H1 (cell line): ENCODE measurements around the gene EPN3. TPM values are rescaled to one million over a fixed set of nuclear protein-coding genes. Genes with fewer than 3 reads are reported as not detected.
A peak's percentile ranks its signal among the peaks of the same experiment; 100 is the strongest.

Experiments
- CTCF ChIA-PET: fragments of 300-600 bp; sonication (Branson Sonifier 250); formaldehyde crosslinking; loops from one replicate; lab custom pipeline; 2021; ENCODE audit not compliant: partially characterized antibody; lab: Charles Lee
- POLR2A ChIA-PET: fragments of 300-600 bp; sonication (Branson Sonifier 250); formaldehyde crosslinking; loops from one replicate; lab custom pipeline; 2021; ENCODE audit warnings: inconsistent platforms; ENCODE audit not compliant: partially characterized antibody; lab: Charles Lee
- DNase-seq, 2 experiments: peaks; one replicate each; pipeline versions ENCODE4 v3.0.0 to v3.0.0-alpha.2; 2010 to 2022; ENCODE audit warnings: low spot score in 2 of 2, low read depth in 1 of 2, mixed read lengths in 1 of 2
- FAIRE-seq: peaks from 2 replicates; lab custom pipeline; 2011; peaks lifted over from hg19 to GRCh38; lab: Jason Lieb, UNC
- H2AFZ ChIP-seq: 2 replicates; pipeline ENCODE4 v1.8.1; 2012; ENCODE audit warnings: low read length, inconsistent platforms
- H2AK5ac ChIP-seq: 2 replicates; pipeline ENCODE4 v1.6.1; 2013; ENCODE audit warnings: low read depth, low read length
- H2BK120ac ChIP-seq: replicated peaks from 2 replicates; pipeline ENCODE3; 2013; ENCODE audit warnings: low read depth, low read length, inconsistent platforms
- H2BK12ac ChIP-seq: 2 replicates; pipeline ENCODE4 v1.6.1; 2013; ENCODE audit warnings: low read depth, low read length
- H2BK15ac ChIP-seq: 2 replicates; pipeline ENCODE4 v1.6.1; 2013; ENCODE audit warnings: low read length
- H2BK20ac ChIP-seq: 2 replicates; pipeline ENCODE4 v1.6.1; 2013; ENCODE audit warnings: low read length
- H2BK5ac ChIP-seq: 2 replicates; pipeline ENCODE4 v1.6.1; 2013; ENCODE audit warnings: low read depth, low read length
- H3K14ac ChIP-seq: 2 replicates; pipeline ENCODE4 v1.6.1; 2013; ENCODE audit warnings: inconsistent platforms; ENCODE audit not compliant: insufficient read length
- H3K18ac ChIP-seq: 2 replicates; pipeline ENCODE4 v1.6.1; 2013; ENCODE audit warnings: low read length; ENCODE audit errors: extremely low read depth
- H3K23ac ChIP-seq: 2 replicates; pipeline ENCODE4 v1.6.1; 2013; ENCODE audit warnings: inconsistent platforms; ENCODE audit not compliant: insufficient read length
- H3K23me2 ChIP-seq: 2 replicates; pipeline ENCODE4 v1.6.1; 2013; ENCODE audit warnings: low read depth, low read length
- H3K27ac ChIP-seq: 2 replicates; pipeline ENCODE4 v1.6.1; 2011; ENCODE audit warnings: low read depth, low read length, inconsistent platforms
- H3K27me3 ChIP-seq, 4 experiments: replicated peaks in 1 of 4; 1 replicate in 1 of 4; 2 replicates in 3 of 4; pipeline versions ENCODE4 v1.6.1 to v1.8.1; 2011 to 2013; ENCODE audit warnings: low read length in 3 of 4, mild to moderate bottlenecking in 3 of 4, inconsistent platforms in 2 of 4, mixed read lengths in 2 of 4, moderate library complexity in 1 of 4; ENCODE audit not compliant: control insufficient read depth in 3 of 4, insufficient read depth in 3 of 4; ENCODE audit errors: extremely low read depth in 1 of 4
- H3K36me3 ChIP-seq, 4 experiments: 2 replicates each; pipeline versions ENCODE4 v1.6.1 to v1.8.1; 2011 to 2013; ENCODE audit warnings: mild to moderate bottlenecking in 4 of 4, low read length in 3 of 4, moderate library complexity in 2 of 4, control low read depth in 1 of 4, inconsistent platforms in 1 of 4; ENCODE audit not compliant: insufficient read depth in 4 of 4, control insufficient read depth in 2 of 4
- H3K4ac ChIP-seq: replicated peaks from 2 replicates; pipeline ENCODE3; 2013; ENCODE audit warnings: low read length, low read depth, mixed read lengths, inconsistent platforms; ENCODE audit not compliant: insufficient read length
- H3K4me1 ChIP-seq, 4 experiments: replicated peaks in 1 of 4; 1 replicate in 1 of 4; 2 replicates in 3 of 4; pipeline versions ENCODE4 v1.6.1 to v1.8.1; 2011 to 2013; ENCODE audit warnings: low read length in 3 of 4, inconsistent platforms in 2 of 4, mixed read lengths in 1 of 4; ENCODE audit not compliant: insufficient read depth in 4 of 4, control insufficient read depth in 3 of 4
- H3K4me2 ChIP-seq, 2 experiments: 2 replicates each; pipeline versions ENCODE4 v1.6.1 to v1.8.1; 2011 to 2013; ENCODE audit warnings: low read depth in 2 of 2, low read length in 2 of 2, control low read depth in 1 of 2, inconsistent platforms in 1 of 2, mild to moderate bottlenecking in 1 of 2; ENCODE audit not compliant: insufficient read depth in 1 of 2
- H3K4me3 ChIP-seq, 4 experiments: fragments of 200-600, 300-600 bp in 1 of 4; sonication (generic), shearing (Covaris generic), sonication (Bioruptor Twin) in 1 of 4; 2 replicates each; pipeline versions ENCODE4 v1.5.1 to v1.8.1; 2011 to 2016; ENCODE audit warnings: low read length in 4 of 4, low read depth in 3 of 4, control low read depth in 2 of 4, inconsistent platforms in 2 of 4, mild to moderate bottlenecking in 2 of 4, mixed read lengths in 1 of 4, moderate library complexity in 1 of 4; ENCODE audit not compliant: insufficient read depth in 2 of 4; ENCODE audit errors: extremely low read depth in 1 of 4
- H3K56ac ChIP-seq: replicated peaks from 2 replicates; pipeline ENCODE3; 2013; ENCODE audit warnings: low read depth, mild to moderate bottlenecking, mixed read lengths, low read length, inconsistent platforms; ENCODE audit not compliant: insufficient read length
- H3K79me1 ChIP-seq: 2 replicates; pipeline ENCODE4 v1.6.1; 2013; ENCODE audit warnings: low read depth, low read length, control low read depth
- H3K79me2 ChIP-seq, 2 experiments: 2 replicates each; pipeline versions ENCODE4 v1.6.1 to v1.8.1; 2012 to 2013; ENCODE audit warnings: low read length in 2 of 2, mild to moderate bottlenecking in 2 of 2, inconsistent platforms in 1 of 2; ENCODE audit not compliant: insufficient read depth in 2 of 2, control insufficient read depth in 1 of 2
- H3K9ac ChIP-seq, 4 experiments: replicated peaks in 1 of 4; 1 replicate in 1 of 4; 2 replicates in 3 of 4; pipeline versions ENCODE4 v1.6.1 to v1.8.1; 2011 to 2013; ENCODE audit warnings: low read depth in 3 of 4, low read length in 3 of 4, control low read depth in 2 of 4, mild to moderate bottlenecking in 2 of 4, moderate library complexity in 2 of 4, inconsistent platforms in 1 of 4; ENCODE audit errors: extremely low read depth in 1 of 4
- H3K9me3 ChIP-seq, 2 experiments: 2 replicates each; pipeline versions ENCODE4 v1.6.1 to v1.8.1; 2012 to 2013; ENCODE audit warnings: mild to moderate bottlenecking in 2 of 2, moderate library complexity in 2 of 2, control low read depth in 1 of 2, inconsistent platforms in 1 of 2, low read depth in 1 of 2, low read length in 1 of 2, mixed read lengths in 1 of 2; ENCODE audit not compliant: insufficient read depth in 2 of 2
- H4K20me1 ChIP-seq, 2 experiments: replicated peaks in 1 of 2; 2 replicates each; pipeline versions ENCODE3 to v1.8.1; 2011 to 2013; ENCODE audit warnings: inconsistent platforms in 2 of 2, low read length in 2 of 2, mild to moderate bottlenecking in 1 of 2; ENCODE audit not compliant: insufficient read depth in 2 of 2, control insufficient read depth in 1 of 2
- H4K5ac ChIP-seq: 2 replicates; pipeline ENCODE4 v1.6.1; 2013; ENCODE audit warnings: low read length, low read depth, mixed read lengths, inconsistent platforms; ENCODE audit not compliant: insufficient read length
- H4K8ac ChIP-seq: 2 replicates; pipeline ENCODE4 v1.8.0; 2013; ENCODE audit warnings: mild to moderate bottlenecking, moderate library complexity, low read length, inconsistent platforms; ENCODE audit not compliant: insufficient read depth; ENCODE audit errors: extremely low read depth
- H4K91ac ChIP-seq: replicated peaks from 2 replicates; pipeline ENCODE3; 2013; ENCODE audit warnings: low read length, mixed read lengths, inconsistent platforms; ENCODE audit not compliant: insufficient read length
- ASH2L ChIP-seq: fragments of 200-600, 300-600 bp; sonication (generic); IDR thresholded peaks from one replicate; pipeline ENCODE4 v1.7.1; 2017; ENCODE audit warnings: low read length
- ATF3 ChIP-seq: IDR thresholded peaks from 2 replicates; pipeline ENCODE4 v1.6.1; 2011; ENCODE audit warnings: low read depth, mild to moderate bottlenecking, low read length; ENCODE audit not compliant: insufficient read depth
- BACH1 ChIP-seq: IDR thresholded peaks from 2 replicates; pipeline ENCODE4 v1.6.1; 2012; ENCODE audit warnings: low read length, improper control_type of control experiment
- CEBPB ChIP-seq: IDR thresholded peaks from 2 replicates; pipeline ENCODE4 v1.6.1; 2012; ENCODE audit warnings: low read depth, low read length
- CHD2 ChIP-seq: IDR thresholded peaks from 2 replicates; pipeline ENCODE4 v1.6.1; 2012; ENCODE audit warnings: low read length, improper control_type of control experiment
- CTBP2 ChIP-seq: IDR thresholded peaks from 2 replicates; pipeline ENCODE4 v1.7.0; 2011; ENCODE audit warnings: borderline replicate concordance, mild to moderate bottlenecking, moderate library complexity, mixed read lengths, low read length; ENCODE audit not compliant: insufficient read depth, insufficient read length
- HDAC6 ChIP-seq: IDR thresholded peaks from one replicate; pipeline ENCODE4 v1.7.1; 2012; ENCODE audit warnings: low read depth, mild to moderate bottlenecking, inconsistent platforms, low read length, moderate library complexity
- KDM1A ChIP-seq: fragments of 200-600, 300-600 bp; sonication (generic); IDR thresholded peaks from 2 replicates; pipeline ENCODE4 v1.7.1; 2016; ENCODE audit warnings: mild to moderate bottlenecking, low read length, borderline replicate concordance
- RFX5 ChIP-seq: IDR thresholded peaks from 2 replicates; pipeline ENCODE4 v1.6.1; 2011; ENCODE audit warnings: low read depth, low read length, improper control_type of control experiment, borderline replicate concordance
- SAP30 ChIP-seq: fragments of 300-600 bp; sonication (generic); IDR thresholded peaks from 2 replicates; pipeline ENCODE4 v1.7.1; 2012; ENCODE audit warnings: low read length, moderate library complexity, mild to moderate bottlenecking, inconsistent platforms; ENCODE audit not compliant: insufficient read depth, insufficient replicate concordance
- SUZ12 ChIP-seq: fragments of 200-600 bp; sonication (generic); IDR thresholded peaks from 2 replicates; pipeline ENCODE4 v1.6.1; 2012; ENCODE audit warnings: mild to moderate bottlenecking, inconsistent platforms, low read length, moderate library complexity, mixed read lengths
- YY1 ChIP-seq: IDR thresholded peaks from 2 replicates; pipeline ENCODE4 v1.6.1; 2011; ENCODE audit warnings: low read depth, mild to moderate bottlenecking, low read length
- WGBS, 2 experiments: shearing (Covaris generic) in 1 of 2; methylation state at CpG; one replicate each; pipeline versions ENCODE4 v1.1.6 to v1.1.7; 2013 to 2015; ENCODE audit warnings: low lambda C conversion rate in 2 of 2, mixed read lengths in 2 of 2, inconsistent platforms in 1 of 2, low coverage in 1 of 2, missing lambda C conversion rate in 1 of 2; ENCODE audit not compliant: insufficient replicate concordance in 2 of 2, insufficient coverage in 1 of 2, insufficient read length in 1 of 2; ENCODE audit errors: extremely low coverage in 1 of 2, missing lambda C conversion rate in 1 of 2; 5-methylcytosine and 5-hydroxymethylcytosine counted together
- polyA plus RNA-seq, 7 experiments: library from polyadenylated mRNA; depleted of rRNA in 3 of 7; stranded (reverse) in 5 of 7; unstranded in 2 of 7; fragments of >200 nt in 5 of 7; fragments of 200-250 nt in 2 of 7; gene quantifications; 1 replicate in 5 of 7; 2 replicates in 1 of 7; 4 replicates in 1 of 7; pipeline versions ENCODE4 v1.2.1 to v1.2.3, GENCODE V29; 2011 to 2013; ENCODE audit warnings: missing spikeins in 2 of 7, mixed read lengths in 2 of 7
- total RNA-seq: library from RNA; stranded (reverse); fragmentation: NEBNext Ultra II Directional; extraction: Animal tissue kit (Norgen Biotek cat#: 25700); gene quantifications from 2 replicates; pipeline ENCODE4 v1.2.1, GENCODE V29; 2021

Gene EPN3
- total and polyA plus RNA-seq, 2 of the 8 experiments (the other 6 are each of a cell fraction or from before 2014, with no cell fraction given), result 6.7 to 7.9 TPM

GRCh38 chr17:50570528-50570927 is 38.0 kb downstream of the EPN3 start:
- Histone ChIP-seq H3K56ac (no peak overlapping the region), H2BK20ac (no peak overlapping the region; the same call in 1 of the 2 replicates), H2BK15ac (no peak overlapping the region), H3K4me2 (no peak overlapping the region; a peak in 1 of 4 replicates), H3K27ac (no peak overlapping the region), H3K79me2 (no peaks in the 10 kb centered on the region), H4K8ac (peak overlapping the region; percentile 30; the same call in 1 of the 2 replicates), H4K5ac (no peak overlapping the region), H3K9me3 (no peaks in the 10 kb centered on the region), H3K4me1 (peaks cover 0 to 9% (median 6%) of the 10 kb centered on the region in 4 experiments; a peak in 6 of 7 replicates), H4K91ac (no peak overlapping the region), H3K27me3 (peaks cover 2 to 14% (median 11%) of the 10 kb centered on the region in 4 experiments), H2AK5ac (peak overlapping the region; percentile 39; the same call in 1 of the 2 replicates), H2BK120ac (no peak overlapping the region), H3K4ac (no peak overlapping the region), H2BK12ac (no peak overlapping the region), H3K14ac (no peak overlapping the region), H4K20me1 (peaks cover 4% of the 10 kb centered on the region in 2 experiments), H3K4me3 (no peak overlapping the region), H3K18ac (no peak overlapping the region), H2BK5ac (no peak overlapping the region), H3K23ac (no peak overlapping the region), H3K9ac (no peak overlapping the region), H2AFZ (no peak overlapping the region), H3K79me1 (no peaks in the 10 kb centered on the region), H3K36me3 (no peaks in the 10 kb centered on the region), H3K23me2 (0 out of 2 replicates have a peak, but pooled peaks cover 3% of the 10 kb centered on the region)
- no peak for TF ChIP-seq SAP30
- no peak for TF ChIP-seq CHD2
- no peak for TF ChIP-seq KDM1A
- no peak for TF ChIP-seq HDAC6
- no peak for TF ChIP-seq SUZ12
- TF ChIP-seq CEBPB, result no peak
- TF ChIP-seq RFX5, result no peak
- no peak for TF ChIP-seq YY1
- TF ChIP-seq ASH2L, result no peak
- TF ChIP-seq CTBP2, result no peak
- TF ChIP-seq BACH1, result no peak
- TF ChIP-seq ATF3, result no peak
- CTCF ChIA-PET, result interaction anchor here (0.6 to 3.4 kb wide), 16 partner anchors 8 to 1118 kb away, joined by 3 to 17 read pairs (median 4); no protein-coding TSS in a partner anchor
- no peak for DNase-seq
- no peak for FAIRE-seq
- WGBS, 2 experiments, result 77% methylated on average over 4 of the region's 7 CpGs; no CpG with 5 or more reads in 1 of the 2 experiments
- POLR2A ChIA-PET, result interaction anchor here (0.7 to 1.3 kb wide), 5 partner anchors 8 to 149 kb away, joined by 3 to 4 read pairs (median 3); no protein-coding TSS in a partner anchor
